A375 (cell line): ENCODE measurements around the gene ANKRD1. TPM values are rescaled to one million over a fixed set of nuclear protein-coding genes. Genes with fewer than 3 reads are reported as not detected.

Experiments
- small RNA-seq: library from RNA; depleted of rRNA; stranded (forward); fragments of <200 nt; gene quantifications from one replicate; pipeline ENCODE3, GENCODE V24; 2014
- total RNA-seq: library from RNA; depleted of rRNA; stranded (reverse); fragments of >200 nt; shearing (Covaris generic); gene quantifications from 2 replicates; pipeline ENCODE4 v1.2.3, GENCODE V29; 2014; rRNA removed

ANKRD1 gene
- 34.6 and 35.3 TPM in 2 replicates for total RNA-seq

DNA sequence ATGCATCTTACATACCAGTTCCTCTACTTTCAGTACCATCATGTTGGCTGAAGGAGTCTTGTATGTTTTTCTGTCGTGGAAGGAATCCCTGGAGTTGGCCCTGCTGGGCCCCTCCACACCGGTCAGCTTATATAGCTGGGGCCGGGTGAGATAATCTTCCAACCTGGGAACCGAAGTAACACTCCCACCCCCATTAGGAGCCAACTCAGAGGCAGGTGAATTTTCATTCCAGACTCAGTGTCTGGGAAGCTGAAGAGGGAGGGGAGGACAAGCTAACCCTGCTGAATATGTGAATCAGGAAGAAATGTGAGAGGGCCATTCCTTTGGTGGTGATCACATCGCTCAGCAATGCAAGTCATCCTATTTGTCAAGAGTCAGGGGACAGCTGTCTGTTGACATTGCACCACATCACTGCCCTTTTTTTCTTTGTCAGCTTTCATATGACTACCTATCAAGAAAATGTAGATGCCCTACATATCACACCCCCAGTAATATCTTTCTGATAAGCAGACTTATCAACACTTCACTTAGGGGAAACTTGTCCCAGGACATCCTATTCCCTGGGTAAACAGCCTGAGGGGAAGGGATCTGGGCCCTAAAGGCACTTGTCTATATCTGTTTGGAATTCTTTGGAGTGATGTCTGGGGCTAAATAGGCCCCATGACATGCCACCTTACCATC, at the start of gene ANKRD1:
ANKRD1 (minus strand) TSS at position 102 of the 681 bp plus-strand sequence; CDS start at position 42, 60 bp downstream.

DNA sequence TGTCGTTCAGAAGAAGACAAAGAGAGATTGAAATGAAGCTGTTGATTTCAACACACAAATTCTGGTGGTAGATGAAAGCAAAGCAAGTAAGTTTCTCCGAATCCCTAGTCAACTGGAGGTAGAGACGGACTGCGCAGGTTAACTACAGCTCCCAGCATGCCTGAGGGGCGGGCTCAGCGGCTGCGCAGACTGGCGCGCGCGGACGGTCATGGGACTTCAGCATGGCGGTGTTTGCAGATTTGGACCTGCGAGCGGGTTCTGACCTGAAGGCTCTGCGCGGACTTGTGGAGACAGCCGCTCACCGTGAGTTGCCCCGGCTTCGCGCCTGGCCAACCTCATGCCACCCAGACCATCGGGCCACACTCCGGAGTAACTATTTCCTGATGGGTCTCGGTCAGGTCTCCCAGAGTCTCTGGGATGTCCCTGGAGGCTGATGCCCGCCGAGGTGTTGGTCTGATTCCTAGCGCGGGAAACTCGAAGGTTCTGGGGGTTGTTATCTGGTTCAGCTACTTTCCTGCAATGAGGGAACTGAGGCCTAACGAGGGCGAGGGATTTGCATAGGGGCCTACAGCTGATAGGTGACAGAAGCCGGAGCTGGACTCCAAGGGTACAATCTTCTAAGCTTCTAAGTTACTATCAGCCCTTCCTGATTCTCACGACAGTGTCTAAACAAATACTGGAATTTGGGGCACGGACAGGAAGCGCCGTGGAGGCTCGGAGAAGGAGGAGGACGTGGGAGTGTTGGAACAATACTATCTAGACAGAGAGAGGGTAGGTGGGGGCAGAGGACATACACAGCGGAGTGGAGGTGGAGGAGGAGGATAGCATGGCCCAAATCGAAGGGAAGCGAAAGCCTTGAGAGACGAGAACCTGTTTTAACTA, 48.9 kb downstream of the ANKRD1 start, which contains the start of gene RPP30:
RPP30 (plus strand) TSS at position 209 of the 882 bp plus-strand sequence; CDS start at position 222, 13 bp downstream.

Small RNAs within 50 kb of the gene (small RNA-seq; reads per million reads assigned to genes)
- gene RF00019 = not detected
- gene RNU6-740P = not detected

Other genes starting within 250 kb of the ANKRD1 start
- 18.0 and 22.4 TPM in 2 replicates for gene HTR7, start 63.0 kb downstream of the ANKRD1 start, total RNA-seq
- 52.7 and 54.0 TPM in 2 replicates for gene RPP30, start 49.1 kb downstream of the ANKRD1 start, total RNA-seq